OCI-LY1 (cell line): ENCODE data around the gene RC3H1.
A peak's percentile ranks its signal among the peaks of the same experiment; 100 is the strongest.

Source experiments
- H2AFZ ChIP-seq: fragments of 200-600 bp; sonication (generic), shearing (Covaris generic); 2 replicates; pipeline ENCODE4 v1.6.0; 2014; ENCODE audit warnings: antibody characterized with exemption, mild to moderate bottlenecking, low read length
- H3F3A ChIP-seq: fragments of 200-600 bp; sonication (generic), shearing (Covaris generic); 2 replicates; pipeline ENCODE4 v1.6.0; 2014; ENCODE audit warnings: mild to moderate bottlenecking, antibody characterized with exemption, low read length, moderate library complexity; ENCODE audit not compliant: insufficient read depth
- H3K27ac ChIP-seq: fragments of 200-600 bp; sonication (generic); 2 replicates; pipeline ENCODE4 v1.5.1; 2014; ENCODE audit warnings: low read length, mixed run types, mild to moderate bottlenecking, low read depth; ENCODE audit not compliant: poor library complexity, severe bottlenecking
- H3K27me3 ChIP-seq: fragments of 200-600 bp; sonication (generic); 2 replicates; pipeline ENCODE4 v1.6.0; 2014; ENCODE audit warnings: antibody characterized with exemption, mild to moderate bottlenecking, low read length, moderate library complexity; ENCODE audit not compliant: insufficient read depth
- H3K36me3 ChIP-seq: fragments of 200-600 bp; sonication (generic); 2 replicates; pipeline ENCODE4 v1.6.1; 2014; ENCODE audit warnings: mild to moderate bottlenecking, antibody characterized with exemption, low read length, moderate library complexity, mixed read lengths; ENCODE audit not compliant: insufficient read depth
- H3K4me1 ChIP-seq: fragments of 200-600 bp; sonication (generic); 2 replicates; pipeline ENCODE4 v1.5.1; 2014; ENCODE audit warnings: mild to moderate bottlenecking, low read length, moderate library complexity; ENCODE audit not compliant: insufficient read depth, severe bottlenecking
- H3K4me2 ChIP-seq: fragments of 200-600 bp; sonication (generic), shearing (Covaris generic); 2 replicates; pipeline ENCODE4 v1.6.1; 2014; ENCODE audit warnings: low read length
- H3K4me3 ChIP-seq: fragments of 200-600 bp; sonication (generic); 2 replicates; pipeline ENCODE4 v1.5.1; 2014; ENCODE audit warnings: low read length, low read depth, mild to moderate bottlenecking, mixed read lengths; ENCODE audit not compliant: poor library complexity, severe bottlenecking
- H3K79me2 ChIP-seq: fragments of 200-600 bp; shearing (Covaris generic); 2 replicates; pipeline ENCODE4 v1.6.1; 2016; ENCODE audit warnings: mixed run types, low read length, mixed read lengths; ENCODE audit not compliant: insufficient read depth
- H3K9ac ChIP-seq: fragments of 200-600 bp; sonication (generic), shearing (Covaris generic); 2 replicates; pipeline ENCODE4 v1.6.1; 2014; ENCODE audit warnings: mild to moderate bottlenecking, low read length, mixed read lengths
- H3K9me2 ChIP-seq: fragments of 200-600 bp; sonication (generic), shearing (Covaris generic); 2 replicates; pipeline ENCODE4 v1.6.1; 2014; ENCODE audit warnings: low read depth, mild to moderate bottlenecking, low read length, mixed read lengths
- H3K9me3 ChIP-seq: fragments of 200-600 bp; shearing (Covaris generic); 2 replicates; pipeline ENCODE4 v1.6.1; 2014; ENCODE audit warnings: low read length, mixed read lengths
- H4K20me1 ChIP-seq: fragments of 200-600 bp; sonication (generic), shearing (Covaris generic); 2 replicates; pipeline ENCODE4 v1.6.0; 2016; ENCODE audit warnings: mild to moderate bottlenecking, low read length; ENCODE audit not compliant: insufficient read depth
- CTCF ChIP-seq: fragments of 200-600 bp; sonication (generic), shearing (Covaris generic); IDR thresholded peaks from 2 replicates; pipeline ENCODE4 v1.5.1; 2017; ENCODE audit warnings: mild to moderate bottlenecking, antibody characterized with exemption, low read length, moderate library complexity, mixed read lengths
- EZH2 ChIP-seq: fragments of 200-600 bp; sonication (generic), shearing (Covaris generic); IDR thresholded peaks from 2 replicates; pipeline ENCODE4 v1.8.0; 2017; ENCODE audit warnings: borderline replicate concordance, mixed run types, mild to moderate bottlenecking, antibody characterized with exemption, low read length, moderate library complexity, mixed read lengths

The RC3H1 gene

DNA sequence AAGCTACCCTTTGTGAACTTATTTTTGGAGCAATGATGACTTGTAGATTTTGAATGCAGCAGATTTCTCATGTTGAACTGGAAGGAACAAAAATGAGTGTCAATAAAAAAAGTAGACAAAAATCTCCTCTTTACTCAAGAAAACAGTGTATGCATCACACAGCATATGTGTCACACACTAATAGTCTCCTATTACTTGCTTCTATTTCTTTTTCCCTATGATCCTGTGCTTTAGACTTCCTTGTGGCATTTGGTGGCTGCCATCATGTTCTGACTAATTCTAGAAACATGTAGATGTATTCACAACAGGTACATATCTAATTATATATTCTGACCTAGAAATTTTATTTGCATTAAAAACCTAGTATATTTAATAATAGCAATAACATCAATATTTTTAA, 14.3 kb downstream of the RC3H1 start:
- no peak overlapping the region for H3K27ac ChIP-seq
- TF ChIP-seq EZH2: no peak
- no peak for TF ChIP-seq CTCF
- no peak overlapping the region for H3K9ac ChIP-seq
- peaks cover 18% of the 10 kb centered on the region for H3K4me1 ChIP-seq
- peaks cover 25% of the 10 kb centered on the region for H3K36me3 ChIP-seq
- no peaks in the 10 kb centered on the region for H3K9me2 ChIP-seq
- no peaks in the 10 kb centered on the region for H3K27me3 ChIP-seq
- peaks cover 4% of the 10 kb centered on the region; the same call in 1 of the 2 replicates for H4K20me1 ChIP-seq
- H3K79me2 ChIP-seq: peaks cover 68% of the 10 kb centered on the region
- H2AFZ ChIP-seq: no peak overlapping the region
- H3K4me3 ChIP-seq: no peak overlapping the region
- H3K9me3 ChIP-seq: no peaks in the 10 kb centered on the region
- H3K4me2 ChIP-seq: no peak overlapping the region
- H3F3A ChIP-seq: no peaks in the 10 kb centered on the region

DNA sequence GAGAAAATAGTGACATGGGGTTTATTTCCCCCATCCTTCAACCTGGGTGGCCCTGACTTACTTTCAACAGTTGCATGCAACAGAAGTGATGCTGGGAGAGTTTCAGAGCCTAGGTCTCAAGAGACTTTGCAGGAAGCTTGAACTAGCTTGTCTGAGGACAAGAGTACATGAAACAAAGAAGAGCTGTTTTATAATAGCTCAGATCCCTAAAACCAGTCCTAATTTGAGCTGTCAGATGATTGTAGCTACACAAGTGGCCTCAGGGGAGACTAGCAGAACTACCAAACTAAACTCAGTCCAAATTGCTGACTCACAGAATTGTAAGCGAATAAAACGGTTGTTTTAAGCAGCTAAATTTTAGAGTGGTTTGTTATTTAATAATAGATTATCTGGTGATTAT, 17.1 kb downstream of the RC3H1 start:
- TF ChIP-seq CTCF: no peak
- TF ChIP-seq EZH2: no peak
- Histone ChIP-seq H4K20me1 (no peaks in the 10 kb centered on the region), H2AFZ (no peak overlapping the region), H3F3A (0 out of 2 replicates have a peak, but pooled peaks cover 3% of the 10 kb centered on the region), H3K4me3 (no peak overlapping the region), H3K9ac (no peak overlapping the region), H3K79me2 (peaks cover 48% of the 10 kb centered on the region), H3K4me1 (peaks cover 28% of the 10 kb centered on the region), H3K27ac (peak overlapping the region; percentile 57), H3K27me3 (no peaks in the 10 kb centered on the region), H3K9me3 (no peaks in the 10 kb centered on the region), H3K36me3 (peaks cover 8% of the 10 kb centered on the region), H3K4me2 (no peak overlapping the region), H3K9me2 (no peaks in the 10 kb centered on the region)

- peaks cover 51% of the 10 kb centered on the region for H3K79me2 ChIP-seq
- H3K4me1 ChIP-seq: peaks cover 28% of the 10 kb centered on the region
- no peaks in the 10 kb centered on the region for H3K9me3 ChIP-seq
- H3F3A ChIP-seq: 0 out of 2 replicates have a peak, but pooled peaks cover 3% of the 10 kb centered on the region
- H3K27me3 ChIP-seq: no peaks in the 10 kb centered on the region
- H3K9me2 ChIP-seq: no peaks in the 10 kb centered on the region
- H3K9ac ChIP-seq: no peak overlapping the region
- no peak overlapping the region for H3K4me3 ChIP-seq
- no peak overlapping the region for H3K27ac ChIP-seq
- no peak overlapping the region for H2AFZ ChIP-seq
- TF ChIP-seq EZH2 (no peak), CTCF (no peak)
- H3K4me2 ChIP-seq: no peak overlapping the region
- H3K36me3 ChIP-seq: peaks cover 8% of the 10 kb centered on the region
- no peaks in the 10 kb centered on the region for H4K20me1 ChIP-seq
These were observed 18.3 kb downstream of the RC3H1 start for GRCh38 chr1:174003867-174004266.
